GM12875 (cell line): ENCODE results near the gene SNAPC4.

ENCODE experiments used
- H3K4me3 ChIP-seq: one replicate; pipeline ENCODE4 v1.5.1; 2011; ENCODE audit warnings: low read depth, low read length, control low read depth
- TF ChIP-seq, protein P1 (sequence below): IDR thresholded peaks from 2 replicates; pipeline ENCODE4 v1.5.1; 2011; ENCODE audit warnings: low read depth, mild to moderate bottlenecking, control low read depth, inconsistent platforms, low read length, moderate library complexity, borderline replicate concordance; ENCODE audit not compliant: insufficient read depth

The SNAPC4 gene

DNA sequence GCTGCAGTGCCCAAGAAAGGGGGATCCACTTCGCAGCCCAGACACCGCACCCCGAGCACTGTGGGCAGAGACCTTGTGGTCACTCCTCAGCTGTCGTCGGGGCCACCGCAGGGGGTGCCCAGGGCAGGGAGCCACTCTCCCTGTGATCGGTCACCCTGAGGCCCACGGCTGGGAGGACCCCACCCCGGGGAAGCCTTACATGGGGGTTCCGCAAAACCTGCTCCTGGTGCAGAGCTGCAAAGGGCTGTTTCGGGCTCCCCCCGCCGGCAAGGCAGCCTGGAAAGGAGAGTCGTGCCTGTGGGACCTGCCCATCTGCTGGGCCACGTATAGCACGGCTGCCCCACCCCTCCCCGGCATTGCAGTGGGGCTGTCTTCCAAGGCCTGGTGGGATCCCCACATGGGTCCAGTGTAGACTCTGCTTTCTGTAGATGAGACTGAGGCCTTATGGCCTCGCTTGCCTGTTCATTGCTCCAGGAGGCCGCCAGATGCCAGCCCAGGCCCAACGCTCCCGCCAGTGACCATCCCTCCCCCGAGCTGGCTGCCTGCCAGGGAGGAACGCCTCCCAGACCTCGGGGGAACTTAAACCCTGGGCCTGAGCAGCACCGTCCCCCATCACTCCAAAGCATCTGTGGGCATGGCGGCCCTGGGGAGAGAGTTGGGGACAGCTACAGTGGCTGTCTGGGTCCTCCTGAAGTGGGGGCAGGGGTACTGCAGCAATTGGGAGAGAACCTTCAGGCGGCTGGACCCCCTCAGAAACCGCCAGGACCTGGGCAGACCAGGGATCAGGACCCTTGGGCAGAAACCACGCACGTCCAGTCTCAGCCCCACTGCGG lies 34.8 kb downstream of the SNAPC4 start:
- H3K4me3 ChIP-seq: no peak overlapping the region
- TF ChIP-seq, protein P1, sequence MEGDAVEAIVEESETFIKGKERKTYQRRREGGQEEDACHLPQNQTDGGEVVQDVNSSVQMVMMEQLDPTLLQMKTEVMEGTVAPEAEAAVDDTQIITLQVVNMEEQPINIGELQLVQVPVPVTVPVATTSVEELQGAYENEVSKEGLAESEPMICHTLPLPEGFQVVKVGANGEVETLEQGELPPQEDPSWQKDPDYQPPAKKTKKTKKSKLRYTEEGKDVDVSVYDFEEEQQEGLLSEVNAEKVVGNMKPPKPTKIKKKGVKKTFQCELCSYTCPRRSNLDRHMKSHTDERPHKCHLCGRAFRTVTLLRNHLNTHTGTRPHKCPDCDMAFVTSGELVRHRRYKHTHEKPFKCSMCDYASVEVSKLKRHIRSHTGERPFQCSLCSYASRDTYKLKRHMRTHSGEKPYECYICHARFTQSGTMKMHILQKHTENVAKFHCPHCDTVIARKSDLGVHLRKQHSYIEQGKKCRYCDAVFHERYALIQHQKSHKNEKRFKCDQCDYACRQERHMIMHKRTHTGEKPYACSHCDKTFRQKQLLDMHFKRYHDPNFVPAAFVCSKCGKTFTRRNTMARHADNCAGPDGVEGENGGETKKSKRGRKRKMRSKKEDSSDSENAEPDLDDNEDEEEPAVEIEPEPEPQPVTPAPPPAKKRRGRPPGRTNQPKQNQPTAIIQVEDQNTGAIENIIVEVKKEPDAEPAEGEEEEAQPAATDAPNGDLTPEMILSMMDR: no peak

- H3K4me3 ChIP-seq: no peak overlapping the region
- TF ChIP-seq, protein P1: no peak
Measured at GRCh38 chr9:136363949-136364748, 35.8 kb downstream of the SNAPC4 start.

DNA sequence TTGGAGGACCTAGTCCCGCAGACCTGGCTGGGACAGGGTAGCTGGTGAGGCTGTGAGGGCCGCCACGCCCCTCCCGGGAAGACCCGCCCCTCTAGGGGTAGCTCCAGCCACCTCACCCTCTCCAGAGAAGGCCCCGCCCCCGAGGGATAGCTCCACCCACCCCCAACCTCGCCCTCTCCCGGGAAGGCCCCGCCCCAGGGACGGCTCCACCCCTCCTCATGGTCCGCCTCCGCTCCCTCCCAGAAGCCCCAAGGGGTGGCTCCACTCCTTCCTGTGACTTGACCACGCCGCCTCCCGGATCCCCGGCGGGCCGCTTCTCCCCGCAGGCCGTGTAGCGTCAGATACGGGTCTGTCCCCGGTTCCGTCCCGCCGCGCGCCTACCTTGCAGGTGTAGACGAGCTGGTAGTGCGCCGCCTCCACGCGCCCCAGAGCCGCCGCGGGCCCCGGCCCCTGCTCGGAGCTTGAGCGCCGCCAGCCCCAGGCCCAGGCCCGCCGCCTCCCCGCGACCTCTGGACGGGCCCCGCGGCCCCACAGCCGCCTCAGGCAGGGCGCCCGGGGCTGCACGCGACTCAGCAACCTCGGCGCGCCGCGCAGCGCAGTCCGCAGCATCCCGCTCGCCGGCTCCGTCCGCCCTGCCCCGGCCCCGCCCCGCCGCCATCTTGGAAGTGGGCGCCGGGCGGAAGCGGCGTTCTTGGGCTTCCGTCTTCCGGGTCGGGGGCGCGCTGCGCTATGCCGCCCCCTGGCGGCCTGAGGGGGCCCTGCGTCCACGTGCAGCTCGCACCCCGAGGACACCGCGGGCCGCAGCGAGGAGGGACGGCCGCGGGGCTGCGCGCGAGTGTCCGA lies 36.6 kb downstream of the SNAPC4 start, which contains the start of gene DNLZ:
TSS of gene DNLZ (minus strand) at position 639 of the 843 bp plus-strand sequence. CDS start at position 609, 30 bp downstream.
- TF ChIP-seq, protein P1: peak; percentile 99

GRCh38 chr9:136362450-136362784 lies 37.6 kb downstream of the SNAPC4 start:
- TF ChIP-seq, protein P1: no peak
- H3K4me3 ChIP-seq: no peak overlapping the region

More for the DNA sequence above, 36.6 kb downstream of the SNAPC4 start, which contains the start of gene DNLZ:
- H3K4me3 ChIP-seq: peak within 1 kb of the TSS; percentile 86

DNA sequence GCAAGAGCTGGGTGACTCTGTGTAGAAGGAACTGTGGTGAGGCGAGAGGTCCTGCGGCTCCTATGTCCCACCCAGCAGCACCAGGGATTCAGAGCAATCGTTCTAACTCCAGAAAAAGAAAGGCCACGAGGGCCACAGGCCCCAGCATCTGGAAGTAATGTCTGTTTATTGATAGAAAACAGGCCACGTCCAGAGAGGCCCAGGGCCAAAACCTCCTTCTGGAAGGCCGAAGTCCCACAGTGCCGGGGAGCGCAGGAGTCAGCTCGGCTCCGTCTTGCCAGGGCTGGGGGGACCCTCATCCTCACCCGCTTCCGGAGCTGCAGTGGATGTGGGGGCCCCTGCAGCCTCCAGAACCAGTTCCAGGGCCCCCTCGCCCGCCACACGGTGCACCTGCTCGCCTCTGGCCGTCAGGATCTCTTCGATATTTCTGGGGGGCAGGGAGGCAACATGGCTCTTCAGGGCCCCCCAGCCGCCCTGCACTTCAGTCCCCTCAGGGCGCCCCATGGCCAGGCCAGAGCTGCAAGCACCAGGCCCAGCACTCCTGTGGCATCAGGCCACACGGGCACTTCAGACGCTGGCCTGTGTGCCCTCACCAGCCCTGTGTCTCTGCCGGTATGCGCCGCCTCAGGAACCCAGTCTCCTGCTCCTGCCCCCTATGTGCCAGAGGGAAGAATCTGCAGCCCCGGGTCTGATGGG lies 38.1 kb downstream of the SNAPC4 start:
- TF ChIP-seq, protein P1: no peak

DNA sequence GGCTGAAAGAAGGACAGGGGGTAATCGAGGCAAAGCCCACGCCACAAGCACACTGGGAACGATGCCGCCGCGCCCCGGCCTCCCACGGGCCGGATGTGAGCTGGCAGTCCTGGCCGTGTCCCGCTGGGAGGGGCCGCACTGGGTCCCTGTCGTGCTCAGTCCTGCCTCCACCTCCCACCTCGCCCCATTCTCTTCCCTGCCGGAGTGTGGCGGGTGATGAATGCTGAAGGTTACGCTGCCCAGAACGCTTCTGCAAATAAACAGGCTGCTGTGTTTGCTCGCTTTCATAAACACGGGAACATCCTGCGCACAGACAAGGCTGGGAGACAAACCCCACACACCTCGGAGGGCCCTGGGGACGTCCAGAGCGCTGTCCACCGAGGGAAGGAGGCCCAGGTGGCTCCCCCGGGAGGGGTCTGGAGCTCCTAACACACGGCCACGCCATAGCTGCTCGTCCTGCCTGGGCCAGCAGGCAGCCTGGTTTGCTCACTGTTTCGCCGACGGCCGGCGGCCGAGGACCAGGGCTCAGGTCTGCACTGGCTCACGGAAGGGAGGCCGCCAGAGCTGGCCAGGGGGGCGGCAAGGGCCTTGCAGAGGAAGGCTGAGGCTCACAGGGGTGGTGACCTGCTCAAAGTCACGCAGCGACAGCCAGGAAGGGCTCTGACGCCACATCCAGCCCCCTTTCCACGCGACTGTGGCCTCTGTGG lies 38.8 kb downstream of the SNAPC4 start:
- H3K4me3 ChIP-seq: no peak overlapping the region
- TF ChIP-seq, protein P1: no peak

More for the DNA sequence above, 38.1 kb downstream of the SNAPC4 start:
- no peak overlapping the region for H3K4me3 ChIP-seq
